CD4-positive, alpha-beta T cell treated with Interleukin-2 at 100 ng/mL for 4 hours (primary cell): ENCODE data around the gene GRIN1.
"Not testable (repeated sequence)": the region's sequence is repeated elsewhere in the genome, so short reads cannot be mapped to it uniquely, and the experiment has no call there.

Source experiments
- DNase-seq: peaks from one replicate; pipeline ENCODE4 v3.0.0-alpha.2; 2020; ENCODE audit warnings: low spot score

GRIN1 gene

GRCh38 chr9:137111788-137112563 is 27.0 kb upstream of the GRIN1 start:
- no peak for DNase-seq

GRCh38 chr9:137112564-137113384 is 26.2 kb upstream of the GRIN1 start:
- DNase-seq: no peak

GRCh38 chr9:137113385-137114159 is 25.4 kb upstream of the GRIN1 start:
- DNase-seq: peak; percentile 8

- DNase-seq: no peak
Observed at GRCh38 chr9:137114220-137114612, 24.7 kb upstream of the GRIN1 start.

- DNase-seq: peak; percentile 76
Observed at GRCh38 chr9:137114613-137115393, 24.2 kb upstream of the GRIN1 start, which contains the start of gene DPP7. Gene DPP7, minus strand, starts transcription at chr9:137114733. Its CDS starts 20 bp downstream, at chr9:137114713.

- DNase-seq: no peak
Observed at GRCh38 chr9:137115394-137116026, 23.4 kb upstream of the GRIN1 start.

- no peak for DNase-seq
Observed at GRCh38 chr9:137116027-137116507, 22.9 kb upstream of the GRIN1 start.

GRCh38 chr9:137116728-137117127 is 22.2 kb upstream of the GRIN1 start:
- DNase-seq: no peak

- DNase-seq: no peak
Observed at GRCh38 chr9:137117269-137117731, 21.7 kb upstream of the GRIN1 start.

- DNase-seq: not testable (repeated sequence)
Observed at GRCh38 chr9:137118092-137118603, 20.8 kb upstream of the GRIN1 start.

- DNase-seq: not testable (repeated sequence)
Observed at GRCh38 chr9:137121927-137122795, 16.8 kb upstream of the GRIN1 start.

- not testable (repeated sequence) for DNase-seq
Observed at GRCh38 chr9:137122796-137123467, 16.0 kb upstream of the GRIN1 start.

- no peak for DNase-seq
Observed at GRCh38 chr9:137123468-137123837, 15.5 kb upstream of the GRIN1 start.

GRCh38 chr9:137123952-137124462 is 14.9 kb upstream of the GRIN1 start:
- not testable (repeated sequence) for DNase-seq

- DNase-seq: no peak
Observed at GRCh38 chr9:137126786-137127185, 12.2 kb upstream of the GRIN1 start.

GRCh38 chr9:137127301-137128157 is 11.4 kb upstream of the GRIN1 start:
- DNase-seq: peak; percentile 40

- no peak for DNase-seq
Observed at GRCh38 chr9:137128158-137128861, 10.6 kb upstream of the GRIN1 start.
